ENCODE data around the gene CDH23. TPM values are rescaled to one million over a fixed set of nuclear protein-coding genes. Genes with fewer than 3 reads are reported as not detected.

The CDH23 gene
- total and polyA plus RNA-seq, 2 donors (not counting 1 experiment from before 2014, with no cell fraction given), result 0.01 to 0.17 TPM

- Histone ChIP-seq H3K36me3 (ENCODE audit: control insufficient read depth, insufficient read depth, low read length) (peaks cover 35% of the 10 kb centered on the region), H3K4me2 (ENCODE audit: extremely low read depth, insufficient read depth, low read length) (no peak overlapping the region), H3K79me2 (ENCODE audit: control insufficient read depth, insufficient read depth, low read length) (no peaks in the 10 kb centered on the region), H3K27me3 (ENCODE audit: control insufficient read depth, insufficient read depth, low read length) (no peaks in the 10 kb centered on the region), H3K9me3 (ENCODE audit: control insufficient read depth, insufficient read depth, low read depth, low read length) (no peaks in the 10 kb centered on the region), H4K20me1 (ENCODE audit: control insufficient read depth, extremely low read depth, insufficient read depth, low read length) (no peaks in the 10 kb centered on the region), H3K4me3 (replicated peaks in 1 of 4; ENCODE audit: control extremely low read depth in 1 of 4, insufficient read depth in 1 of 4, low read depth in 3 of 4, low read length in 4 of 4) (no peak overlapping the region), H3K9ac (ENCODE audit: insufficient read depth, low read length) (no peak overlapping the region), H3K4me1 (ENCODE audit: control insufficient read depth, extremely low read depth, insufficient read depth, low read length) (no peaks in the 10 kb centered on the region), H2AFZ (ENCODE audit: low read length) (no peak overlapping the region), H3K27ac (ENCODE audit: insufficient read depth, low read length) (no peak overlapping the region)
- TF ChIP-seq EZH2 (IDR thresholded peaks at IDR 0.05; ENCODE audit: low read length, missing control alignments), result no peak
- TF ChIP-seq, protein P1, sequence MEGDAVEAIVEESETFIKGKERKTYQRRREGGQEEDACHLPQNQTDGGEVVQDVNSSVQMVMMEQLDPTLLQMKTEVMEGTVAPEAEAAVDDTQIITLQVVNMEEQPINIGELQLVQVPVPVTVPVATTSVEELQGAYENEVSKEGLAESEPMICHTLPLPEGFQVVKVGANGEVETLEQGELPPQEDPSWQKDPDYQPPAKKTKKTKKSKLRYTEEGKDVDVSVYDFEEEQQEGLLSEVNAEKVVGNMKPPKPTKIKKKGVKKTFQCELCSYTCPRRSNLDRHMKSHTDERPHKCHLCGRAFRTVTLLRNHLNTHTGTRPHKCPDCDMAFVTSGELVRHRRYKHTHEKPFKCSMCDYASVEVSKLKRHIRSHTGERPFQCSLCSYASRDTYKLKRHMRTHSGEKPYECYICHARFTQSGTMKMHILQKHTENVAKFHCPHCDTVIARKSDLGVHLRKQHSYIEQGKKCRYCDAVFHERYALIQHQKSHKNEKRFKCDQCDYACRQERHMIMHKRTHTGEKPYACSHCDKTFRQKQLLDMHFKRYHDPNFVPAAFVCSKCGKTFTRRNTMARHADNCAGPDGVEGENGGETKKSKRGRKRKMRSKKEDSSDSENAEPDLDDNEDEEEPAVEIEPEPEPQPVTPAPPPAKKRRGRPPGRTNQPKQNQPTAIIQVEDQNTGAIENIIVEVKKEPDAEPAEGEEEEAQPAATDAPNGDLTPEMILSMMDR (conservative IDR thresholded peaks at IDR 0.05 in 1 of 2, IDR thresholded peaks at IDR 0.05 in 1 of 2; ENCODE audit: low read depth in 1 of 2, low read length in 2 of 2), result no peak
- DNase-seq (ENCODE audit: low read depth in 2 of 2), result no peak
Measured at GRCh38 chr10:71825217-71825616, 428.5 kb downstream of the CDH23 start.

GRCh38 chr10:71827852-71828251, 431.1 kb downstream of the CDH23 start:
- no peaks in the 10 kb centered on the region for H3K9me3 ChIP-seq (ENCODE audit: control insufficient read depth, insufficient read depth, low read depth, low read length)
- no peaks in the 10 kb centered on the region for H4K20me1 ChIP-seq (ENCODE audit: control insufficient read depth, extremely low read depth, insufficient read depth, low read length)

DNA sequence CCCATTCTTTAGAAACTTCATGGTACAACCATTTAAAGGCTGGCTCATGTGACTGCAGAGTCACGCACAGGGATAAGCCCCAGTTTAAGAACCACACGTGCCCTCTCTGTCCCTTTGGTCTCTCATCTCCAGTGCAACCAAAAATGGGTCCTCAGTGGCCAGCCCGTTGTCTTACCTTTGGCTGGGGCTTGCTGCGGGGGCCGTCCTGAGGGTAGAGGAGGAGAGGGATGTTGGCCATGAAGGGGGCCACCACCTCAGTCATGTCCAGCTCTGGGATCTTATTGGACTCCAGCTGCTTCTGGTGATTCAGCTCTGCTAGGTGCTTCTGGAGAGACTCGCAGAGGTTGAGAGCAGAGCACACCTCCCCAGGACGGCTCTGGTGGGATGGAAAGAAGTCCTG, 432.0 kb downstream of the CDH23 start:
- H3K79me2 ChIP-seq (ENCODE audit: control insufficient read depth, insufficient read depth, low read length), result peaks cover 17% of the 10 kb centered on the region

More at GRCh38 chr10:71827852-71828251, 431.1 kb downstream of the CDH23 start:
- Histone ChIP-seq H3K4me2 (ENCODE audit: extremely low read depth, insufficient read depth, low read length) (no peak overlapping the region), H3K27ac (ENCODE audit: insufficient read depth, low read length) (no peak overlapping the region), H3K4me1 (ENCODE audit: control insufficient read depth, extremely low read depth, insufficient read depth, low read length) (no peaks in the 10 kb centered on the region), H3K4me3 (replicated peaks in 1 of 4; ENCODE audit: control extremely low read depth in 1 of 4, insufficient read depth in 1 of 4, low read depth in 3 of 4, low read length in 4 of 4) (no peak overlapping the region), H3K36me3 (ENCODE audit: control insufficient read depth, insufficient read depth, low read length) (peaks cover 30% of the 10 kb centered on the region), H2AFZ (ENCODE audit: low read length) (no peak overlapping the region), H3K79me2 (ENCODE audit: control insufficient read depth, insufficient read depth, low read length) (peaks cover 9% of the 10 kb centered on the region), H3K9ac (ENCODE audit: insufficient read depth, low read length) (no peak overlapping the region), H3K27me3 (ENCODE audit: control insufficient read depth, insufficient read depth, low read length) (no peaks in the 10 kb centered on the region)
- TF ChIP-seq, protein P1 (conservative IDR thresholded peaks at IDR 0.05 in 1 of 2, IDR thresholded peaks at IDR 0.05 in 1 of 2; ENCODE audit: low read depth in 1 of 2, low read length in 2 of 2), result no peak
- TF ChIP-seq EZH2 (IDR thresholded peaks at IDR 0.05; ENCODE audit: low read length, missing control alignments), result no peak
- no peak for DNase-seq (ENCODE audit: low read depth in 2 of 2)

More for the DNA sequence above, 432.0 kb downstream of the CDH23 start:
- TF ChIP-seq, protein P1 (conservative IDR thresholded peaks at IDR 0.05 in 1 of 2, IDR thresholded peaks at IDR 0.05 in 1 of 2; ENCODE audit: low read depth in 1 of 2, low read length in 2 of 2), result no peak
- no peak for TF ChIP-seq EZH2 (IDR thresholded peaks at IDR 0.05; ENCODE audit: low read length, missing control alignments)
- no peak overlapping the region for H3K9ac ChIP-seq (ENCODE audit: insufficient read depth, low read length)
- H3K4me2 ChIP-seq (ENCODE audit: extremely low read depth, insufficient read depth, low read length), result no peak overlapping the region
- H3K27me3 ChIP-seq (ENCODE audit: control insufficient read depth, insufficient read depth, low read length), result no peaks in the 10 kb centered on the region
- no peak overlapping the region for H3K27ac ChIP-seq (ENCODE audit: insufficient read depth, low read length)
- H3K4me1 ChIP-seq (ENCODE audit: control insufficient read depth, extremely low read depth, insufficient read depth, low read length), result no peaks in the 10 kb centered on the region
- H4K20me1 ChIP-seq (ENCODE audit: control insufficient read depth, extremely low read depth, insufficient read depth, low read length), result peaks cover 1% of the 10 kb centered on the region
- H3K4me3 ChIP-seq (replicated peaks in 1 of 4; ENCODE audit: control extremely low read depth in 1 of 4, insufficient read depth in 1 of 4, low read depth in 3 of 4, low read length in 4 of 4), result no peak overlapping the region
- DNase-seq (ENCODE audit: low read depth in 2 of 2), result no peak
- peaks cover 28% of the 10 kb centered on the region for H3K36me3 ChIP-seq (ENCODE audit: control insufficient read depth, insufficient read depth, low read length)
- no peaks in the 10 kb centered on the region for H3K9me3 ChIP-seq (ENCODE audit: control insufficient read depth, insufficient read depth, low read depth, low read length)
- H2AFZ ChIP-seq (ENCODE audit: low read length), result no peak overlapping the region

Data from fibroblast of lung (primary cell).